Prostate gland (tissue), 2 donors: Measurements from ENCODE around the gene KLK3.

Source experiments
- CTCF ChIP-seq, 4 experiments: fragments of 200-600 bp in 2 of 4; fragments of 450-650 bp in 2 of 4; sonication (generic) in 2 of 4; IDR thresholded peaks; 1 replicate in 3 of 4; 2 replicates in 1 of 4; pipeline ENCODE4 v1.5.1; 2016 to 2019; ENCODE audit warnings: antibody characterized with exemption in 4 of 4, mild to moderate bottlenecking in 2 of 4, moderate library complexity in 2 of 4
- POLR2A ChIP-seq: fragments of 450-650 bp; IDR thresholded peaks from one replicate; pipeline ENCODE4 v1.6.1; 2016; ENCODE audit warnings: antibody characterized with exemption, mild to moderate bottlenecking

GRCh38 chr19:50822661-50823208, 32.0 kb upstream of the KLK3 start:
- TF ChIP-seq CTCF (IDR thresholded peaks at IDR 0.05) (no peak), POLR2A (no peak)
